ENCODE results near the gene NF2.

GRCh38 chr22:29607426-29607825, 4.0 kb downstream of the NF2 start:
- TF ChIP-seq POLR2AphosphoS5 (IDR thresholded peaks at IDR 0.05) (no peak), EP300 (IDR thresholded peaks at IDR 0.05) (no peak), CTCF (IDR thresholded peaks at IDR 0.05) (no peak), POLR2A (IDR thresholded peaks at IDR 0.05) (no peak)

Measured in gastroesophageal sphincter (tissue), 3 donors.